Dermis microvascular lymphatic vessel endothelial cell (primary cell): ENCODE data around the gene HECW1. TPM values are rescaled to one million over a fixed set of nuclear protein-coding genes. Genes with fewer than 3 reads are reported as not detected.
"Not testable (repeated sequence)": the region's sequence is repeated elsewhere in the genome, so short reads cannot be mapped to it uniquely, and the experiment has no call there.

Experiments
- DNase-seq, 2 donors: peaks; one replicate each; pipeline versions ENCODE4 v3.0.0 to v3.0.0-alpha.2; 2010; ENCODE audit warnings: low read depth in 2 of 2
- total RNA-seq: library from RNA; depleted of rRNA; stranded (reverse); fragments of >200 nt; gene quantifications from 2 replicates; pipeline ENCODE4 v1.2.1, GENCODE V29; 2014

HECW1 gene
- total RNA-seq, 1 donor from 2014 or later, result not detected

GRCh38 chr7:43302773-43303460 is 190.5 kb downstream of the HECW1 start:
- no peak for DNase-seq

- DNase-seq, result no peak
Measured at GRCh38 chr7:43303740-43304241, 191.3 kb downstream of the HECW1 start.

- no peak for DNase-seq
Measured at GRCh38 chr7:43306404-43306803, 194.0 kb downstream of the HECW1 start.

GRCh38 chr7:43307522-43307921 is 195.1 kb downstream of the HECW1 start:
- no peak for DNase-seq

- no peak for DNase-seq
Measured at GRCh38 chr7:43308913-43309705, 196.7 kb downstream of the HECW1 start.

GRCh38 chr7:43309706-43310022 is 197.2 kb downstream of the HECW1 start:
- DNase-seq, result no peak

GRCh38 chr7:43311052-43311451 is 198.6 kb downstream of the HECW1 start:
- DNase-seq, result no peak

GRCh38 chr7:43311694-43312093 is 199.2 kb downstream of the HECW1 start:
- no peak for DNase-seq

GRCh38 chr7:43313628-43314378 is 201.4 kb downstream of the HECW1 start:
- no peak for DNase-seq

GRCh38 chr7:43314379-43315158 is 202.1 kb downstream of the HECW1 start:
- no peak for DNase-seq

GRCh38 chr7:43317075-43317474 is 204.6 kb downstream of the HECW1 start:
- no peak for DNase-seq

GRCh38 chr7:43318188-43318770 is 205.8 kb downstream of the HECW1 start:
- DNase-seq, result no peak

GRCh38 chr7:43325595-43325994 is 213.1 kb downstream of the HECW1 start:
- no peak for DNase-seq

- DNase-seq, result no peak
Measured at GRCh38 chr7:43328336-43328735, 215.9 kb downstream of the HECW1 start.

- DNase-seq, result no peak
Measured at GRCh38 chr7:43328785-43329380, 216.4 kb downstream of the HECW1 start.

GRCh38 chr7:43332193-43332796 is 219.8 kb downstream of the HECW1 start:
- no peak for DNase-seq

- no peak for DNase-seq
Measured at GRCh38 chr7:43337191-43337590, 224.7 kb downstream of the HECW1 start.

GRCh38 chr7:43337811-43338210 is 225.4 kb downstream of the HECW1 start:
- no peak for DNase-seq

- DNase-seq, result no peak
Measured at GRCh38 chr7:43341132-43341531, 228.7 kb downstream of the HECW1 start.

GRCh38 chr7:43343417-43343816 is 231.0 kb downstream of the HECW1 start:
- DNase-seq, result not testable (repeated sequence)
